Activated T-helper 1 cell treated with Interleukin-2 at 50 U/mL for 16 hours (primary cell): ENCODE results near the gene PRC1.
"Not testable (repeated sequence)": the region's sequence is repeated elsewhere in the genome, so short reads cannot be mapped to it uniquely, and the experiment has no call there.

Source experiments
- DNase-seq: peaks from one replicate; pipeline ENCODE4 v3.0.0-alpha.2; 2020; ENCODE audit warnings: low read depth

The PRC1 gene

DNA sequence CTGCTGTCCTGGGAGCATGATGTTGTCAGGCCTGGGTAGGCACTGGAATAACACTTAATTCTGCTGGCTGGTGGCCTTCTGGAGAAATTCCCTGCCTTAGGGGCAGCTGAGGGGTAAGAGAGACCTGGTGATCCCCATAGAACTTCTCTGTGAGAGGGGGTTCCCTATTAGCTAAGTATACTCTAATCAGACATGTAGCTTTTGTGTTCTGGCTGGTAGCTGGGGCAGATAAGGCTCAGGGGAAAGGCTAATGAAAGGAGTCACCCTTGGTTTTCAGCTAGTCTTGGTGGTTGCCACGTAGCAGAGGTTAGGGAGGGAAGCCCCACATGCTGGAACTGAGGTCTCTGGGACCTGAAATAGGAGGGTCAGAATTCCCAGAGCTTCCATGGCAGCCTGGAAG, 61.0 kb downstream of the PRC1 start:
- DNase-seq = no peak

DNA sequence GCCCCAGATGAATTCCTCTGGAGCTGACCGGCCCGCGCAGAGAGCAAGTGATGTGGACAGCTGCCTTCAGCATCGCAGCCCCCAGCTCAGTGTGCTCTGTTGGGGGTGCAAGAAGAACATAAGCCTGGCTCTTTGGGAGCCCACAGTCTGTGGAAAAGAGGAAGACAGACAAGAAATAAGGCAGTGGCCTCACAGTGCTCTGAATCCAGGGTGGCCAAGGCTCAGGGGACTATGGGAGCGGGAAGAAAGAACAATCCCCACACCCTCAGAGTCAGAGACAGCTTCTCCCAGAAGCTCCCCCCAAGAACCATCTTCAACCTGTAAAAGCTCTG, 61.7 kb downstream of the PRC1 start:
- no peak for DNase-seq

DNA sequence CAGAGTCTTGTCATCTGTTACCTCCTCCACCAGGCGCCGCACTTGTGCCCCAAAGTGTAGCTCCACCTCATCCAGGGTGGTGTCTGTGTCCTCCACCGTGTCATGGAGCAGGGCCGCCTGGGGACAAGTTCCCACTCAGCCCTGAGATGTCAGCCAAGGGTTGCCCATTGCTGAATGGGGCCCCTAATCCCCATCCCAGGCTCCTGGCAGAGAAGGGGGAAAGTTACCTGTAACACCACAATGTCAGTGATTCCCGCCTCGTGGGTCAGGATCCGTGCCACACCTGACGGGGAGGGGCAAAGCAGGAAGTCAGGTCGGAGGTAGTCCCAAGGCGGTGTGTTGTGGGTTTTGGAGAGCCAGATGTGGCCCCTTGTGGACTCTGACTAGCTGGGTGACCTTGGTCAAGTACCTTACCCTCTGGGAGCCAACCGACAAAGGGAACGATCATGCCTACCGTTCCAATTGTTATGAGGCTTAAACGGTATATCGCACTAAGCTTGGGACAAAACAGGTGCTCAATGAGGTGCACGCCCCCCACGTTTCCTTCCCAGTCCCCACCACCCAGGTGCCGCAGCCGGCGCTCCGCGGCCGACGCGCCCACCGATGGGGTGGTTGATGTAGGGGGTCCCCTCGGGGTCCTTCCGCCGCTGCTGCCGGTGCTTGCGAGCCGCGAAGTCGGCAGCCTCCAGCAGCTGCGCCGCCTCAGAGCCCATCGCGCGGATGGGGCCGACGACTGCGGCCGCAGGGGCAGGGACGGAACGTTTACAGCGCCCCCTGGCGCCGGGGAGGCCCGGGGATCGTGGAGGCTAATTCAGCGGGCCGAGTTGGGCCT, 62.3 kb downstream of the PRC1 start, which contains the start of gene HDDC3:
TSS of gene HDDC3 (minus strand) at position 722 of the 832 bp plus-strand sequence. CDS start at position 713, 9 bp downstream.
- peak; percentile 83 for DNase-seq

DNA sequence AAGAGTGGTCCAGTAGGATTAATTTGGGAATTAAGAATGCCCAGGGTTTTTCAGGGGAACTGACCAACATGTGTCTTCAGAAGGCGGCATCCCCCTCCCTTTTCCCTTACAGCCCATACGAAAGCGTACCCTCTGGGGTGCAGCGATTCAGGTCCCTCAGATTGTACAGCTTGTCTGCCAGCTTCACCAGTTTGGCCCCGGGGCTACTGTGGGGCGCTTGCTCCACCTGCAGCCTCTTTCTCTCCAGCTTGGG, 62.8 kb downstream of the PRC1 start:
- DNase-seq = no peak

DNA sequence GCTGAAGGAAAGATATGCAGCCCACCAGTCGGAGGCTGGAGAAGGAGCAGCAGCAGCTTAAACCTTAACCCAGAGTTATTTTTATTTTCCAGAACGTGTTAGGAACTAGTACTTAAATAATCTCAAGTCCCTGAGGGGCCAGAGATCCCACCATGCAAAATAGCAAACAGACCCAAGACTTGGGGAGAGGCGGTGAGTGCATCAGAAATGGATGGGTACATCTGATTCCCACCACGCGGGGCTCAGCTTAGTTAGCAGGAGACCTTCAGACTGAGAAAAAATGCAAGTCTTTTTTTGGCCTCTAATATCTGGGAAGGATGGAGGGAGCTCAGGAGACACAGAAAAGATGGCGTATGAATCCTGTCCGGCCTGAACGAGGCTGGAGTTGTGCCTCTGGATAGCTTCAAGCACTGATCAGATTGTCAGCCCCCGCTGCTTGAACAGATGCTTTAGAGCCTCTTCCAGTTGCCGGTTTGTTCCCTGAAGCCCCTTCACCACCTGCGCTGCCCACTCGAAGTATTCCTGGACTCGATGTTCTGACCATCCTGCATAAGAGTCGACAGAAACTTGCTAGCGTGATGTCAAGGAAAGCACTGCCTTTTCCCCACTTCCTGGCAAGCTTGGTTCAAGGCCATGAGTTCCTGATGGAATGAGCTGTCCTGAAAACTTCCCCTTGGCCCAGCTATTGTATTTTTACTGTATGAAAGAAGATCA, 63.3 kb downstream of the PRC1 start:
- DNase-seq = no peak

DNA sequence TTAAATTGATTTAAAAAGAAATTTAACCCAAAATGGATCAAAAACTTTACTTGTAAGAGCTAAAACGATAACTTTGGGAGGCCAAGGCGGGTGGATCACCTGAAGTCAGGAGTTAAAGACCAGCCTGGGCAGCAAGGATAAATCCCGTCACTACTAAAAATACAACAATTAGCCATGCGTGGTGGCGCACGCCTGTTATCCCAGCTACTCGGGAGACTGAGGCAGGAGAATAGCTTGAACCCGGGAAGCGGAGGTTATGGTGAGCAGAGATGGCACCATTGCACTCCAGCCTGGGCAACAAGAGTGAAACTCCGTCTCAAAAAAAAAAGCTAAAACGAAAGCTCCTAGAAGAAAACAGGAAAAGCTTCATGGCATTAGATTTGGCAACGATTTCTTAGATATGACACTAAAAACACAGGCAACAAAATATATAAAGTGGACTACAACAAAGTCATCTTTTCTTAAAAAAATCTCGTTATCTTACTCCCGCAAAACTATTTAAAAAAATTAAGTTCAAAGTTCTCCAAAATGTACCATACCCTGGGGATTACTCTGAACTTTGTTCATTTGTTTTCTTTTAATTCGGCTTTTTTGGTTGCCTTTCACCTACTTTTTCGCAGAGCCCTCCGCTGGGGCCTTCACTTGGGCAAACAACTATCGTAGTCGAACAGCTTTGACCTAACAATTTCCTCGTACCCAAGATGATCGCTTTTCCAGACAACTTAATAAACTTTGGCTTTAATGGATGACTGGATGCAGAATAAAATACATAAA, 64.9 kb downstream of the PRC1 start:
- DNase-seq = no peak

GRCh38 chr15:90928106-90928505, 66.2 kb downstream of the PRC1 start:
- not testable (repeated sequence) for DNase-seq

DNA sequence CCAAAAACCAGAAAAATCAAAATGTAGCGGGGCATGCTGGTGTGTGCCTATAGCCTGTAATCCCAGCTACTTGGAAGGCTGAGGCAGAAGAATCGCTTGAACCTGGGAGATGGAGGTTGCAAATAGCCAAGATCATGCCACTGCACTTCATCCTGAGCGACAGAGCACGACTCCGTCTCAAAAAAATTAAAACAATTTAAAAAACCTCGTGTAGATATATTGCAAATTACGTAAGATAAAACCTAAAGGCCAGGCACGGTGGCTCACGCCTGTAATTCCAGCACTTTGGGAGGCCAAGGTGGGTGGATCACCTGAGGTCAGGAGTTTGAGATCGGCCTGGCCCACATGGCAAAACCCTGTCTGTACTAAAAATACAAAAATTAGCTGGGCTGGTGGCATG, 67.6 kb downstream of the PRC1 start:
- not testable (repeated sequence) for DNase-seq

GRCh38 chr15:90924375-90924774, 70.0 kb downstream of the PRC1 start:
- DNase-seq = no peak

DNA sequence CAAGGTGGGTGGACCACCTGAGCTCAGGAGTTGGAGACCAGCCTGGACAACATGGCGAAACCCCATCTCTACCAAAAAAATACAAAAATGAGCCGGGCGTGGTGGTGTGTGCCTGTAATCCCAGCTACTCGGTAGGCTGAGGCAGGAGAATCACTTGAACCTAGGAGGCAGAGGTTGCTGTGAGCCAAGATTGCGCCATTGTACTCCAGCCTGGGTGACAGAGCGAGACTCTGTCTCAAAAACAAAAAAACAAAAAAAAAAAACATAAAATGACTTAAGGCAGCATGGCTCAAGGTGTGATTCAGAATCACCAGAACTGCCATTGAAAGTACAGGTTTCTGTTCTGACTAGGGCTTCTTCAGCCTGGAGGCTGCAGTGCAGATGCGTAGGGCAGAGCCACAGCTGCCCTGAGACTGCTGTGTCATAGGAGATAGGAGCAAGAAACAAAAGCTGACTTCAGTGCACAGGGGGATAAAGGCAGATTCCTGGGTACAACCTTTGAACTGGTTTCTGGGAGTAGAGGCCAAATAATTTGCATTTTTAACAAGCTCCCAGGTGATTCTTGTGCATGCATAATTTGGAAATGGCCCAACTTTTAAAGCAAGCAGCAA, 71.5 kb downstream of the PRC1 start:
- DNase-seq = not testable (repeated sequence)

DNA sequence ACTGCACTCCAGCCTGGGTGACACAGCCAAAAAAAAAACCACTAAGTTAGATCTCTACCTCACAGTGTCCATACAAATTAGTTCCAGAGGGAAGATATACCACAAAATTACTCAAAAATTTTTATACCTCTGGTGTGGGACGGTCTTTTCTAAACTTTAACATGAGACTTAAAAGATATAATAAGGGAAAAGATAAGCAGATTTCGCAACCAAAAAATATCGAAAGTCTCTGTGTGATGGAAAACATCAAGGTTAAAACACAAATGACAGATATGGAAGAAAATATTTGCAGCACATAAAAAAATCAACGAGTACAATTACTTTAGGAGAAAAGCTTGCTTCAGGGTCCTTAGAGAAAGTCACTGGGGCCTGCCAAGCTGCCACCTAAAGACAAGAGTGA, 72.4 kb downstream of the PRC1 start:
- no peak for DNase-seq

GRCh38 chr15:90918835-90919234, 75.5 kb downstream of the PRC1 start:
- no peak for DNase-seq

- no peak for DNase-seq
Observed at GRCh38 chr15:90918034-90918788, 76.1 kb downstream of the PRC1 start.

DNA sequence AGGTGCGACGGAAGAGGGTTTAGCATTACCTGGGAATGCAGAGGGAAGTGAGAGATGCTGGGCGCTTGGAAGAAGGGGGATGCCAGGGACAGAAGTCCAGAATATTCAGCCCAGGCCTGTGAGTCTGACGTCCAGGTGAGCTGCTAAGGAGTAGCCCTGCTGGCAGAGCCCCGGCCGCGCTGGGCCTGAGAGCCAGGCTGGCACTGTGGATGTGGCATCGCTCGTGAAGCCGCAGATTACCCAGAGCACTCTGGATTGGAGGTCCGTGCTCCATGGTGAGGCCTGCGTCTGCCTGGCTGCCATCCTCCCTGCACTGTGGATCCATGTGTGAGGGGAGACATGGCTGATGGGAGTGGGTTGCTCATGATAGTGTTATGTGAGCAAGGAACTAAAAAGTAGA, 76.8 kb downstream of the PRC1 start:
- DNase-seq = no peak

DNA sequence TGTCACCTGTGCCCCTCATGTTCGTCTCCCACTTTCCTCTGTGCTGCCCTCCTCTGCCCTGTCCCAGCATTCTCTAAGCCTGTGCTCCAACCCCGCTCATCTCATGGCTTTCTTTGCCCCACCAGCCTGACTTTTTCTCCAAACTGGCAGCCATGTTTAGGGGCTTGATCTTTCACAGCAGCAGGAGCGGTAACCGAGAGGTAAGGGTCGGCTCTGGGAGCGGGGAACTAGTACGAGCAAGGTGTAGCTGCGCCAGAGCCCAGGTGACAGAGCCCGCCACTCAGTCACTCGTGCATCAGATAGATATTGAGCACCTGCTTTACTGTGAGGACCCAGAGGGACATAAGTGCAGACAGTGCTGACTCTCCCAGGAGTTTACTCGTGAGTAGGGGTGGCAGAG, 77.9 kb downstream of the PRC1 start:
- no peak for DNase-seq
